ENCODE measurements around the gene GADL1. TPM values are rescaled to one million over a fixed set of nuclear protein-coding genes. Genes with fewer than 3 reads are reported as not detected.

GADL1 gene, protein sequence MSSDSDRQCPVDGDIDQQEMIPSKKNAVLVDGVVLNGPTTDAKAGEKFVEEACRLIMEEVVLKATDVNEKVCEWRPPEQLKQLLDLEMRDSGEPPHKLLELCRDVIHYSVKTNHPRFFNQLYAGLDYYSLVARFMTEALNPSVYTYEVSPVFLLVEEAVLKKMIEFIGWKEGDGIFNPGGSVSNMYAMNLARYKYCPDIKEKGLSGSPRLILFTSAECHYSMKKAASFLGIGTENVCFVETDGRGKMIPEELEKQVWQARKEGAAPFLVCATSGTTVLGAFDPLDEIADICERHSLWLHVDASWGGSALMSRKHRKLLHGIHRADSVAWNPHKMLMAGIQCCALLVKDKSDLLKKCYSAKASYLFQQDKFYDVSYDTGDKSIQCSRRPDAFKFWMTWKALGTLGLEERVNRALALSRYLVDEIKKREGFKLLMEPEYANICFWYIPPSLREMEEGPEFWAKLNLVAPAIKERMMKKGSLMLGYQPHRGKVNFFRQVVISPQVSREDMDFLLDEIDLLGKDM
- total RNA-seq = not detected

DNA sequence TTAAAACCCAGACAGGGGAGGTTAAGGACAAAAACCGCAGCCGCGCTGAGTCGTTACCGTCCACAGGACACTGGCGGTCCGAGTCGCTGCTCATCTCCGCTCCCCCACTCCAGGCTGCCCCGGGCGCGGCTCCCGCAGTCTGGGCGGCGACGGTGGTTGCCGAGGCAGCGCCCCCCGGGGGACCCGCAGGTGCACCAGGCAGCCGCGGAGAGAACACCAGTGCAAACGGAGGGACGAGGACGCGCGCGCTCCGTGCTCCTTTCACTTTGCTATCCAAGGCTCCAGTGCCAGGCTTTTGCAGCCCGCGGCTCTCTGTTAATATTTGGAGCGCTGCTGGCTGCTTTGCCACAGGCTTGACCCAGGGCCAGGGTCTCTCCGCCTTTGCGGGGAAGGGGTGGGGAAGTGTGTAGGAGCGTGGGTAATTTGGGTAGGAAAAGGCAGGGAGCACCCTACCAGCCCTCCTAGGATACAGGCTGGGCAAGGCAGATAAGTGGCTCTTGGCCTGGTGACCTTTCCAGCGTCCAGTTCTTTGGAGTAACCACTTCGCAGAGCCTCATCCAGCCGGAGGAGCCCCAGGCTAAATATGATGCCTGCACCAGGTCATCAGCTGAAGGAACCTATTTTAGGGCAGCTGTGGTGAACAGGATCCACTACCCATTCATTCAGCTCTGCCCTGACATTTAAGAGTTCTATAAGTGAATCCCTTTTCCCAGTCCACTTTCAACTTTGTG lies at the start of gene GADL1:
TSS of gene GADL1 (minus strand) at position 141 of the 731 bp plus-strand sequence. CDS start at position 94, 47 bp downstream.
- DNase-seq = no peak

DNA sequence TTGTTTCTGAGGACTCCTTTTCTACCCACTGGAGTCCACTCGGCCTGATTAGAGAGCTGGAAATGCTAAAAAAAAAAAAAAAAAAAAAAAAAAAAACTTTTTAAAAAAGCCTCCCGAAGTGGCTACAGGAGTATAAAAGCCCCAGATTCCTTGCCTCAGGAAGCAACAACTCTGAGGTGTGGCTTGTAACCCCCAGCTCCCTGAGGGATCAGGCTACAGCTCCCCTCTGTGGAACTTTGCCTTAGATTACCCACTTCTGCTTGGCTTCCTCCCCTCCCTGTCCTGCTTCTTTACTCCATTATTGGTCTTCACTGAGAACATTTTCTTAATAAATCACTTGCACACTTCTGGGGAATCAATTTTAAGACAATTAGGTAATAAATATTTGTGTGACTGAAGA lies 49.7 kb upstream of the GADL1 start:
- no peak for DNase-seq

DNA sequence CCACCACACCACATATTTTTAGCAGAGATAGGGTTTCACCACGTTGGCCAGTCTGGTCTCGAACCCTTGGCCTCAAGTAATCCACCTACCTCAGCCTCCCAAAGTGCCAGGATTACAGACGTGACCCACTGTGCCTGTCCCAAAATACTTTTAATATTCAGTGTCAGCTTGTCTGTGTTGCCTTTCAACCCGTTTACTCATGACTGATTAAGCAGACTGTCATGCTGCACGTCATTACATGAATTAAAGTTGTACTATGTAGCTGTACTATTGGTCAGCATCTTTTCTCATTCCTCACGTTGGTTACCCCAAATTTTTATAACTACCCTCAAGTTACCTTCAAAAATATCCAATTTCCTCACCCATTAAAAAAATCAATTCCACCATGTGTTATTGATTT lies 48.7 kb upstream of the GADL1 start:
- DNase-seq = no peak

DNA sequence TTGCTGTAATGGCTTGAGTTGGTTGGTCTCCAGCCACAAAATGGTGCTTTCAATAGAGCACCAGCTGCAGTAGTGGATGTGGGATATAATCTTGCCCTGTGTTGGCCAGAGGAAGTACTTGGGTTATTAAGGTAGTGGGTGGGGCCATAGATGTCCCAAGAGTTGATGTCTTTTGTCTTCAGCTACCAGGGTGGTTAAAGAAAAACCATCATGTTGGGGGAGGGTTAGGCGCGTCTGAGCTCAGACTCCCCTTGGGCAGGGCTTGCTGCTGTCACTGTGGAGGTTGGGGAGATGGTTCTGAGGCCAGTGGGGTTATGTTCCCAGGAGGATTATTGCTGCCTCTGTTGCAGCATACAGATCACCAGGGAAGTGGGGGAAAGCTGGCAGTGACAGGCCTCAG lies 46.9 kb upstream of the GADL1 start:
- DNase-seq = no peak

DNA sequence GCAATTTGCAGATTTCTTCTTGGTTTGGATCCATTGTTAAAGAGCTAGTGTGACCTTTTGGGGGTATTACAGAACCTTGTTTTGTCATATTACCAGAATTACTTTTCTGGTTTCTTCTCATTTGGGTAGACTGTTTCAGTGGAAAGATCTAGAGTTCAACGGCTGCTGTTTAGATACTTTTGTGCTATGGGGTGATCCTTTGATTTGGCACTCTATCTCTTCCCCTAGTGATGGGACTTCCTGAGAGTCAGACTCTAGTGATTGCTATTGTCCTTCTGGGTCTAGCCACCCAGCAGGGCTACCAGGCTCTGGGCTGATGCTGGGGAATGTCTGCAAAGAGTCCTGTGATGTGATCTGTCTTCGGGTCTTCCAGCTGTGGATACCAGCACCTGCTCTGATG lies 46.3 kb upstream of the GADL1 start:
- no peak for DNase-seq

DNA sequence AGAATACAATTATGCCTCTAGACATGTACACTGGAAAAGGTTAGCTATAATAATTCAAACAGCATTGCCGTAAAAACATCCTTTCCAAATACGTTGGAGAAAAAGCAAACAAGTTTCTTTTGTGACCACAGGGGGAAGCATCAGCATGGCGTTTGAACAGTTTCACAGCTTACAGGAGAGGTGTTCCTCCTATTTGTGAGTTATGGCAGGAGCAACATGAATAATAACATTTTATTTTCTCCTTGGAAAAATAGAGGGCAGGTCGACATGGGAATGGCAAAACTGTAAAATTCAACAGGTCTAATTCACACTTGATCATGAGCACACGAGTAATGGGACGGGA lies 39.7 kb upstream of the GADL1 start:
- no peak for DNase-seq

DNA sequence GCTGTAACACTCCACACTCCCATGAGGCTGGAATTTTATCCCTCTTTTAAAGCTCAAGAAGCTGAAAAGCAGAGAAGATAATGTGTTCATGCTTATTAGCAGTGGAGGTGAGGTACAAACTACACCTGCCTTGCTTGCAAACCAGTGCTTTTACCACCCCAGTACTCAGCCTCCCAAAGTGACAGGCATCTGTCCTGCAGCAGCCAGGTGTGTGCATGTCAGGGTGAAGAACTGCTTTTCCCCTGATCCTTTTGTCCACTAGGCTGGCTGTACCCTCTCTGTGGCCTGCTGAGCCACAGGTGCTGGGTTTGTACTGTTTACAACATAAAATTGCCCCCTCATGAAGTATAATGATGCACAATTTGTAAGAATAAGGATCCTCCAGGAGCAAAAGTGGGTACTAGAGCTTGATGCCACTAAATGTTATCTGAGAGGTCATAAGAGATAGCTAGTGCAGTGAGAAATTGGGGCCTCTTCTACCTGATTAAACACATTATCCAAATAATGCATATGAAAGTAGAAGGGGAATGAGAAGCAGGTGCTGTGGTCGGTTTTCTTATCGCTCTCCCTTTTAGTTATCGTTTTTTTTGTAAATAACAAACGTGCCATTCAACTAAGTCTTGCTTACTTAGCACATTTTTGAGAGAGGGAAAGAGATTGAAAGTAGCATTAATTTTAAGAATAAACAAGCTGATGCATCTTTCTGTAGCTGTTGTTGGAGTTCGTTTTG lies 39.2 kb upstream of the GADL1 start:
- DNase-seq = no peak

DNA sequence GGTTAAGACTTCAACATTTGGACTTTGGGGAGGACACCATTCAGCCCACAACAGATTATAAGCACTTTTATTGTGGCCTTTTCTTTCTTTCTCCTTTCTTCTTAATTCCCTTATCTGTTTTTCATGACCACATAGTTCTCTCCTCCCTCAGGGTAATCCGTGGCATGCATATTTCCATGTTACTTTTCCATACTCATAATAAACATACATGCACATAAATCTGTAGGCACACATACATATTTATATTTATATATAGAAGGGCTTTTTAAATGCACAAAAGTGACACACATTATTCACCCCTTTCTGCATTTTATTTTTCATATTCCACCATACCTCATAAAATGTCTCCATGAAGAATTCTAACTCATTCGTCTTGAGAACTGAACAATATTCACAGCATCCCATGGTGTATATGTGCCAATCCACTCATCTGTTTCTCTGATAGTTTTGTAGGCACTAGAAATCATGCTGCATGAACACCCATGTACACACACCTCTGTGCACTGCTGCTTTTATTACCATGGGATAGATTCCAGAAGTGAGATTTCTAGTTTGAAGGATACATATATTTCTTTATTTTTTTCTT lies 38.1 kb upstream of the GADL1 start:
- DNase-seq = no peak

DNA sequence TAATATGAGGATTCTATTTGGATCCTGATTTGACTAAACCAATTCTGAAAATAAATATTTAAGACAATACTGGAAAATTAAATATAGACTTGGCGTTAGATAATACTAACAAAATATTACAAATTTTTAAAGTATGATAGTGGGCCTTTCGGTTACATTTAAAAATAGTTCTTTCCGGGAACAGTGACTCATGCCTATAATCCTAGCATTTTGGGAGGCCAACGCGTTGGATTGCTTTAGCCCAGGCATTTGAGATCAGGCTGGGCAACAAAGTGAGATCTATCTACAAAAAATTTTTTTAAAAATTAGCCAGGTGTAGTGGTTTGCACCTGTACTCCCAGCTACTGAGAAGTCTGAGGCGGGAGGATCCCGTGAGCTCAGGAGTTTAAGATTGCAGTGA lies 30.3 kb upstream of the GADL1 start:
- DNase-seq = no peak

DNA sequence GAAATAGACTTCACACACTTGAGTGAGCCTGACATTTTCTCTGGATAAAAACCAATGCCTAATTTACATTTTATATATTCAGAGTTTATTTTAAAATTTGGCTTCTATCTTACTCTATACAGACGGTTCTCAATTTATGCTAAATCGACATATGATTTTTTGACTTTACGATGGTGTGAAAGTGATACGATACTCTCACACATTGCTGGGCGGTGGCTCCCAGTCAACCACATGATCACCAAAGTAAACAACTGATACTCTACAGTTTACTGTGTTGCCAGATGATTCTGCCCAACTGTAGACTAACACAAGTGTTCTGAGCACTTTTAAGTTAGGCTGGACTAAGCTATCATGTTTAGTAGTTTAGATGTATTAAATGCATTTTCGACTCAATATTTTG lies 25.1 kb upstream of the GADL1 start:
- DNase-seq = no peak

DNA sequence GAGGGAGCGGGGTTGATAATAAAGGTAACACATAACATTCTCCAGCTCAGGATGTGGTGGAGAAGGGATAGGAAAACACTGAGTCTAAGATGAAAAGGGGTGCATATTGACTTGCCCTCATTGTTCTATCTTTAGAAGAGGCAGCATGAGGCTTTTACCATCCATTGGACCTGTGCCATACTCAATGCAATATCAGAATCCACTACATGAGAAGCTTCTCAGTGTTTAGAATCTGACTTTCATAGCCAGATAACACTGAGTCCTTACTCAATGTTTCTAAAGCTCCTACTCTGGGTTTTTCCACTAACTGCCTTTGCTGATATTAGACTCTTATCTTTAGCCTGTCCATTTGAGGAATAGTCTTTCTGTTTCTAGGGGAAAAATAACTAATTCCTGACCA lies 24.3 kb upstream of the GADL1 start:
- no peak for DNase-seq

DNA sequence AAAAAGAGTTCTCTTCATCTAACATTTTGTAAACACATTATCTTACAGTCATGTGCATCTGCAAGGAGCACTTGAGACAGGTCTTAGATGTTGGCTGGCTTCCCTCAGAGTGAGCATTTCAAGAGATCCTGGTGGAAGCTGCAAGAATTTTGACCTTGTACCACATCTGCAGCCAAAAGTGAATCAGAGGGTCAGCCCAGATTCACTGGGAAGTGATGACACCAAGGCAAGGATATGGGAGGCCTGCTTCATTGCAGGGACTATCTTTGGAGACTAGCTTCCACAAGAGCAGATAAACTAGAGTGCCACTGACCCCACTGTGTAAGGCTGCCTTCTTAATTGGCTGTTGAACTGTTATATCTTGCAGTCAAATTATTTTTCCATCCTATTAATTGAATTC lies 21.3 kb upstream of the GADL1 start:
- no peak for DNase-seq

DNA sequence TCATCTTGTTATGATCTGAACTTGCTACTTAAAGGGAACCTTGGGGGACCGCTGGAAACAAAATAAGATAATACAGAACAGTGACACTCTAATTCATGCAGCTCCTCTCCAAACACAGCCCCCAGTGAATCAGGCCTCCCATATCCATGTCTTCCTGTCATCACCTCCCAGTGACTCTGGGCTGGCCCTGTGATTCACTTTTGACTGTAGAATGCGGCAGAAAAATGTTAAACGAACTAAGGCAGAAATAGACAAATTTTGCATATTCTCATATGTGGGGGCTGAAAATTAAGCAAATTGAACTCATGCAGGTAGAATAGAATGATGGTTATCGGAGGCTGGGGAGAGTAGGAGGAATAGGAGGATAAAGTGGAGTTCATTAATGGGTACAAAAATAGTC lies 20.2 kb upstream of the GADL1 start:
- DNase-seq = no peak

DNA sequence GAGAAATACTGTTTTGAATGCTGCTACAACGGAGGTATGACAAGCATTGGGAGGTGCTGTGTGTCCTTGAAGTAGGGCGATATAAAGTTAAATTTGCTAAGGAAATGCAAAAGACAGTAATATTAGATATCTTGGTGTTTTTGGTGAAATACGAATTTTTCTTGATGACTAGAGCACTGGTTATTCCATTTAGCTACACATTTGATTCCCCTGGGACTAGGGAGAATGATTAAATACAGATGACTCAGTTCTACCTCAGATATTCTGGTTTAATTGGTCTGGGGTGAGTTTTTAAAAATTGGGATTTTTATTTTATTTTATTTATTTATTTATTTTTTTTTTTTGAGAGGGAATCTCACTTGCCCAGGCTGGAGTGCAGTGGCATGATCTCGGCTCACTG lies 18.7 kb upstream of the GADL1 start:
- DNase-seq = no peak

DNA sequence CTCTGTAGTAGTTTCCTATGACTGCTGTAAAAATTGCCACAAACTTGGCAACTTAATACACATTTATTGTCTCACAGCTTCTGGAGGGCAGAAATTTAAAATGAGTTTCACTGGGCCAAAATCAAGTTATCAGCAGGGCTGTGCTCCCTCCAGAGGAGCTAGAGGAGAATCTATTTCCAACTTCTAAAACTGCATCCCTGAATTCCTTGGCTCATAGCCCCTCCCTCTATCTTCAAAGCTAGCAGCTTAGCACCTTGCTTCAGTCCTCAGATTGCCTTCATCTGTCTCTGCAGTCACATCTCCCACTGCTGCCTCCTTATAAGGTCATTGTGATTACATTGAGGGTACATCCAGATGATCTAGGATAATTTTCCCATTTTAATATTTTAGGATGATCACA lies 17.8 kb upstream of the GADL1 start:
- DNase-seq = no peak

DNA sequence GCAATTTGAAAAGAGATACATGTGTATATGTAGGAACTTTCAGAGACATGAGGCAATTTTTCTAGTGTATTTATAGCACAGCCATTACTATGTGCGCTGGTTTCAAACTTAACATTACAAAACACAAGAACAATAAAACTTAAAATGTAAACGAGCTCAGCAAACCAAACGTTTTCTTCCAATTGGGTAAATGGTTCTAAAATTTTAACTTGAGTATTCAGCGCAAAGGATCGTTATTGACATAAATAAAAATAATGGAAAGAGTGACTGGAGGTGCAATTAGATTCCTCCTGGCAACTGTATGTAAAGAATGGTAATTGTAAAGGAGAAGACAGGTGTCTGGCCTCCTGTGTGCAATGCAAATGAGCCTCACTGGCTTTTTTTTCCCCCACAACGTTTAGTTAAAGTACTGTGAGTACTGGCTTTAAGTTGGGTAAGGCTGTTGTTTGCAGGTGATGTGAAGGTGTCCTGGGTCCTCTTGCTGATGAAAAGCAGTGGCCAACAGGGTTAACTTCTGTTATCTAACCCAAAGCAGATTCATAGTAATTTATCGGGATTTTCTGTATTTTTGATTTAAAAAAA lies 14.1 kb upstream of the GADL1 start:
- no peak for DNase-seq

DNA sequence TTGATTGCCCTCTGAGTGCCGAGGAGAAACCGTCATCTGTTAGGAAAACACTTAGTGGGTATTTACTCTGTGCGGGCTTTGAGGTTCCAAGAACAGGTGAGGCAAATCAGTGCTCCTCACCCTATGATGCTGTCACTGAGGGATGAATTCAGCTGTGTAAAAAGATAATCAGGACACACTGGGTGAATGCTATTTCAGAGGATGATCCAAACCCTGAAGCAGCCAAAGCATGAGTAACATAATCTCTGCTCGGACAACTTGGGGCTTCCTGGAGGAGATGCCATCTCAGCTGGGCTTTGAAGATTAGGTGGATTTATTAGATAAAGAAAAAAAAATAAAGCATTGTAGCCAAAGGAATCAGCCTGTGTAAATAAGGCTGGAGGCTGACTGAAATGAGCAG lies 10.5 kb upstream of the GADL1 start:
- DNase-seq = no peak

DNA sequence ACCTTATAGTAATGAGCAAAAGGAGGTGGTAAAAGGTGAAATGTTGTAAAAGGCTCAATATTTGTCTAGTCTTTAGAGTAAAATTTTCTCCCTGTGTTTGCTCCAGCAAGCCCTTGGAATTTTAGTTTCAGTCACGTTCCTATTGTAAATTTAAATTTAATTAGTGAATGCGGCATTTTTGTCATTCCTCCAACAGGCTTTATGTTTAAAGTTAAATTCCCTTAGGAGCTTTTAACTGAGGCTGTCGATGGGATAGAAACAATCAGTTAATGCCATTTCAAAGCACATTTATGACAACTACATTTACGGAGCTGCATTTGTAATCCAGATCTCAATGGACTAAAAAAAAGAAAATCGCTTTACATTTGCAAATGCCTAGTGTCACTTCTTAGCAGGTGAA lies 868 bp upstream of the GADL1 start:
- DNase-seq = no peak

DNA sequence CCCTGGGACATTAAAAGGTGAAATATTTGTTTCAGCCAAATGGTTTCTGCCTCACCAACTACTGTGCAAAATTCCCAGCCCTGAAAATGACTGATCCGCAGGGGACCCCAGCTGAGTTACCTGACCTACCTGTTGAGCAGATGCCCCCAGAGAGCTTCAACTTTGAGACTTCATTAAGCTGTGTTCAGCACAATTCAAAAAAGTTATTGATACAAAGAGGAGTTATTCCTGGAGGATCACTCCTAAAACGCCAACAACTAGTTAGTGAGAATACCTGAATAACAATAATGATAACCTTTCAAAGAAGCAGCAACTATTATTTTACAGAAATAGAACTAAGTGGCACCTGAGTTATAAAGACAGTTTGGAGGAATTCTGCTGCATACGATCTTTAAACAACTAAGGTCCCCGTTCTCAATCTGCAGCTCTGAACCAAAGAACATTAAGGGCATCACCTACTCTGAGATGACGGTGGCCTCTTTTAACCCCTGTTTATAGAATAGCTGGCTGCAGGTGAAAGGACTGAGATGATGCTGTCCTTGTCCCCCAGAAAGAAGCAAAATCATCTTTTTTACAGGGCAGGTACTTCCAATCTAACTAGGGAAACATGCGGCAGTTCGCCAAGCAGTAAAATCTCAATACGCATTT lies 659 bp downstream of the GADL1 start:
- no peak for DNase-seq

DNA sequence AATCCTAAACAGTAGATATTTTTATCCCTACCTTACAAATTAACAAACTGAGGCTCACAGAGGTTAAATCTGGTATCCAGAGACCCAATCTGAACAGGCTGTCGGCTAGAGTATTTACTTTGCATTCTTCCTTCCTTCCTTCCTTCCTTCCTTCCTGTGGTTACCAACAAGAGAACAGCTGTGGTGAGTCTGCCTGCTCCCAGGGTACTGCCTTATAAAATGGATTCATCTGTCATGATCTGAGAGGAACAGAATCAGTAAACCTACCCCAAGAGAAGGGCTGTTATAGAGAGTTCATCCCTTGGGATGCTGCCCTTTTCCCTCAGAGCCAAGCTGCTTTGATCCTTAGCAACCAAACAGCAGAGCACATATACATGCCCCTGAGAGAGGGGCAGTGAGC lies 3.6 kb downstream of the GADL1 start:
- DNase-seq = no peak

DNA sequence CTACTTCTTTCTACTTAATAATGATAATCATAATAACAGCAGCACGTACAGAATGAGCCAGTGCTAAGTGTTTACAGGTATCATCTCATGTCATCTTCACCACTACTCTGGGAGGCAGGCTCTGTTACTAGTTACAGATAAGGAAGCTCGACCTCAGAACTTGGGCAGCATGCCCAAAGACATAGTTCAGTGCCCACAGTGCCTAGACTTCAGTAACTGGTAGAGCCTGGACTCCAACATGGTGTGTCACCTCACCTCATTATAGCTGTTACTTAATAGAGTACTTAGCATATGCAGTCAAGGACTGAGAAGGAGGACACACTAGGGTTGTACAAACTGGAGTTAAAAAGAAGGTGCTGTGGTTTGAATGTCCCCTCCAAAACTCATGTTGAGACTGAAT lies 7.6 kb downstream of the GADL1 start:
- no peak for DNase-seq

DNA sequence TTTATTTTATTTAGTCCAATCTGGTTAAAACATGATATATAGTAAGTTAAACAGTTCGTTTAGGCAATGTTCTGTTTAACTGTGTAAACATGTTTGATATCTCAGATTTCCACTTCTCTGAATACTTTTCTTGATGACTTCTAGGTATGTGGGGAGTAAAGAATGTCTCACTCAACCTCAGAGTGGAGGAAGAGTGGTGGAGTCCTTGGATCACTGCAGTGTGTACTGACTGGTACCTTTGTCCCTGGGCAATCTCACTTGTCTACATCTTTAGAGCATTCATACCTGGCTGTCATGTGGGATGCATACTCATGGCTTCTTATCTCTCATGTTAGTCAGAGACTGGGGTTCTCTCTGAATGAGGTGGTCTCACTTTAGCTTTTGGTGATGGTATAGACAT lies 15.6 kb downstream of the GADL1 start:
- DNase-seq = no peak

All from effector CD4-positive, alpha-beta T cell (primary cell).